ENCODE results near the gene FRYL. TPM values are rescaled to one million over a fixed set of nuclear protein-coding genes. Genes with fewer than 3 reads are reported as not detected.

The FRYL gene
- total RNA-seq, 4 donors from 2014 or later: 43.2 to 92.5 (median 62.1) TPM

DNA sequence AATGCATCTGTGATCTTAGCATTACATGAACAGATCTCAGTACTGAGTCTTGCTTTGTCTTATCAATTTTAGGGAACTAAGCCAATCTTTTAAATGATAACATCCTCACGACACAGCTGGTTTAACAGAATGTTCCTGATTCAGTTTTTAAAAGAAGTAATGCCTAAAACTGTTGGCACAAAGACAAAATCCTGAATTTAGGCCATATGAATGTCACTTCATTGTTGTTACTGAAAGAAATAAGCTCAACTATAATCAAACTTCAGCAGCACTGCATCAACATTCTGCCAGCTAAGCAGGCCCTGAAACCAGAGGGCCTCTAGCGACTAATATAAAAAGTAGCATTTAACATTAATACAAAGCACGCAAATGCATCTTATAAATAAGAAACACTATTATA is 130.6 kb downstream of the FRYL start:
- H3K27ac ChIP-seq: no peak overlapping the region
- no peaks in the 10 kb centered on the region for H3K9me3 ChIP-seq
- peaks cover 0 to 39% (median 3%) of the 10 kb centered on the region in 3 donors for H3K4me1 ChIP-seq
- H3K36me3 ChIP-seq: no peaks in the 10 kb centered on the region
- H3K4me3 ChIP-seq: no peak overlapping the region
- H3K27me3 ChIP-seq: no peaks in the 10 kb centered on the region
- 65 to 68% methylated on average over 3 of the region's 3 CpGs for WGBS, 2 donors (ENCODE audit: low coverage in 1 of 2)
- TF ChIP-seq POLR2A (IDR thresholded peaks at IDR 0.05) (no peak), POLR2AphosphoS5 (IDR thresholded peaks at IDR 0.05) (no peak), EP300 (IDR thresholded peaks at IDR 0.05) (no peak), CTCF (IDR thresholded peaks at IDR 0.05) (no peak)
- ATAC-seq: no peak

GRCh38 chr4:48645225-48645794 is 134.8 kb downstream of the FRYL start:
- no peaks in the 10 kb centered on the region for H3K36me3 ChIP-seq
- no peak overlapping the region for H3K27ac ChIP-seq
- H3K4me1 ChIP-seq: peaks cover 3 to 37% (median 6%) of the 10 kb centered on the region in 3 donors
- no peak overlapping the region for H3K4me3 ChIP-seq
- no peaks in the 10 kb centered on the region for H3K27me3 ChIP-seq
- TF ChIP-seq EP300 (IDR thresholded peaks at IDR 0.05): no peak
- no peak for TF ChIP-seq POLR2AphosphoS5 (IDR thresholded peaks at IDR 0.05)
- TF ChIP-seq CTCF (IDR thresholded peaks at IDR 0.05): no peak
- TF ChIP-seq POLR2A (IDR thresholded peaks at IDR 0.05): no peak
- no peaks in the 10 kb centered on the region for H3K9me3 ChIP-seq
- ATAC-seq: no peak
- 87 to 100% methylated on average over 3 of the region's 3 CpGs for WGBS, 2 donors (ENCODE audit: low coverage in 1 of 2)

GRCh38 chr4:48642421-48643374 is 137.4 kb downstream of the FRYL start:
- no peaks in the 10 kb centered on the region for H3K9me3 ChIP-seq
- no peak for ATAC-seq
- H3K27me3 ChIP-seq: no peaks in the 10 kb centered on the region
- TF ChIP-seq POLR2A (IDR thresholded peaks at IDR 0.05): no peak
- TF ChIP-seq POLR2AphosphoS5 (IDR thresholded peaks at IDR 0.05): no peak
- no peak for TF ChIP-seq CTCF (IDR thresholded peaks at IDR 0.05)
- TF ChIP-seq EP300 (IDR thresholded peaks at IDR 0.05): no peak
- no peak overlapping the region for H3K27ac ChIP-seq
- peaks cover 0 to 28% (median 6%) of the 10 kb centered on the region in 3 donors for H3K4me1 ChIP-seq
- H3K4me3 ChIP-seq: no peak overlapping the region
- WGBS, 2 donors (ENCODE audit: low coverage in 1 of 2): 36 to 43% methylated on average over 2 of the region's 2 CpGs
- no peaks in the 10 kb centered on the region for H3K36me3 ChIP-seq

DNA sequence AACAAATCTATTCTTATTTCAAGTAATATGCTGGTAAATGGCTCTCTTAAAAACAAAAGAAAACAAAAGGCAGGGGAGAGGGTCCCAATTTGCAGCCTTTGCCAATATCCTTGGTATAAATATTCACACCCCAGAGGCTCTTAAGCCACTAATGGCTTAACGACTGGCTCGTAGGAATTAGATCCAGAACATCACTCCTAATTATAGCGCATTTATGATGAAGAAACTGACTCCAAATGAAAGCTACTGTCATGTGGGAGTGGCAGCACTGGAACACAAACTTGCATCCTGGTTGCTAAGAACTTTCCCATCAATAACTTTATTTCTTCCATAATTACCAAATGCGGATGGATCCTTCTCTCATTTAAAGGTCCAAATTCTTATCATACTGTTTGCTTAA is 138.7 kb downstream of the FRYL start:
- no peak overlapping the region for H3K27ac ChIP-seq
- WGBS, 2 donors (ENCODE audit: low coverage in 1 of 2): 79 to 80% methylated on average over 4 of the region's 4 CpGs
- TF ChIP-seq POLR2A (IDR thresholded peaks at IDR 0.05) (no peak), POLR2AphosphoS5 (IDR thresholded peaks at IDR 0.05) (no peak), CTCF (IDR thresholded peaks at IDR 0.05) (no peak), EP300 (IDR thresholded peaks at IDR 0.05) (no peak)
- ATAC-seq: no peak
- peaks cover 0 to 28% (median 6%) of the 10 kb centered on the region in 3 donors for H3K4me1 ChIP-seq
- H3K4me3 ChIP-seq: no peak overlapping the region
- no peaks in the 10 kb centered on the region for H3K27me3 ChIP-seq
- no peaks in the 10 kb centered on the region for H3K36me3 ChIP-seq
- H3K9me3 ChIP-seq: no peaks in the 10 kb centered on the region
